Measurements from ENCODE around the gene CCDC61.

The CCDC61 gene

GRCh38 chr19:45994998-45995714 lies at the start of gene CCDC61:
Gene CCDC61 (plus strand): TSS chr19:45995467. CDS start chr19:46003019, 7,552 bp downstream.
- peak; percentile 100 for DNase-seq
- in situ Hi-C loops (cut with MboI; ENCODE audit: low pct_unique_long_range_greater_than_20kb, low sequenced_read_pairs), result no loop called here

DNA sequence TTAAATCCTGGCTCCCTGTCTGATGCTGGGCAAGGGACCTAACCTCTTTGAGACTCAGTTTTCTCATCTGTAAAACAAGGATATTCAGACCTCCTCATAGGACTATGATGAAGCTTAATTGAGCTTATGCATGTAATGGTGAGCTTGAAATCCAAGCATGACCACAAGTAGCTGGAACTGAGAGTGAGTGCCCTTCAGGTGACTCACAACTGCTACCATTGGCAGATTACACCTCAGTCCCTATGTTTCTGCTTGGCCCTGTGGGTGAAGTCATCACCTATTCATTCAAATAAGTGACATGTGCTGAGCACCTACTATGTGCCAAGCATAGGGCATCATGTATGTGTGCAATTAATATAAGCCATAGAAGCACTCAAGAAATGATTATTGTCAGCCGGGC lies 47.3 kb upstream of the CCDC61 start:
- DNase-seq, result no peak
- in situ Hi-C loops (cut with MboI; ENCODE audit: low pct_unique_long_range_greater_than_20kb, low sequenced_read_pairs), result no loop called here

- DNase-seq, result no peak
- in situ Hi-C loops (cut with MboI; ENCODE audit: low pct_unique_long_range_greater_than_20kb, low sequenced_read_pairs), result no loop called here
These were observed 43.0 kb upstream of the CCDC61 start for GRCh38 chr19:45952341-45952685.

GRCh38 chr19:45952686-45953505 lies 42.4 kb upstream of the CCDC61 start:
- DNase-seq, result peak; percentile 71
- in situ Hi-C loops (cut with MboI; ENCODE audit: low pct_unique_long_range_greater_than_20kb, low sequenced_read_pairs), result no loop called here

DNA sequence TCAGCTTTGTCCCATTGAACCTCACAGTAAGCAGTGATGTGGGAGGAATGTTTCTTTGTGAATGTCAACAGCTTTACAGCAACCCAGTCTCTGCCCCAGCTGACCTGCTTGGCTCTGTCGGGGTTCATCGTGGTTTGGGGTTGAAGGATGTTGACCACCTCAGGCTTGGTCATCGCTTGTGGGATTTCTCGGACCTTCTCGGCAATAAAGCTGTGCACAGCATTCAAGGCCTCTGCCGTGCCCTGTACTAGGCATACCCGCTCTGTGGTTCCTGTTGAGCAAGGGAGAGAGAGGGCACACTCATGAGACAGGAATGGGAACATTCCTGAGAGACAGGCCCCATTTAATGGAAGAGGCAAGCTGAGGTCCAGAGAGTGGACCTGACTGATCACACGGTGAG lies 41.6 kb upstream of the CCDC61 start:
- no peak for DNase-seq

GRCh38 chr19:45954156-45954555 lies 41.1 kb upstream of the CCDC61 start:
- no peak for DNase-seq
- in situ Hi-C loops (cut with MboI; ENCODE audit: low pct_unique_long_range_greater_than_20kb, low sequenced_read_pairs), result no loop called here

More for the DNA sequence above, 41.6 kb upstream of the CCDC61 start:
- in situ Hi-C loops (cut with MboI; ENCODE audit: low pct_unique_long_range_greater_than_20kb, low sequenced_read_pairs), result no loop called here

DNA sequence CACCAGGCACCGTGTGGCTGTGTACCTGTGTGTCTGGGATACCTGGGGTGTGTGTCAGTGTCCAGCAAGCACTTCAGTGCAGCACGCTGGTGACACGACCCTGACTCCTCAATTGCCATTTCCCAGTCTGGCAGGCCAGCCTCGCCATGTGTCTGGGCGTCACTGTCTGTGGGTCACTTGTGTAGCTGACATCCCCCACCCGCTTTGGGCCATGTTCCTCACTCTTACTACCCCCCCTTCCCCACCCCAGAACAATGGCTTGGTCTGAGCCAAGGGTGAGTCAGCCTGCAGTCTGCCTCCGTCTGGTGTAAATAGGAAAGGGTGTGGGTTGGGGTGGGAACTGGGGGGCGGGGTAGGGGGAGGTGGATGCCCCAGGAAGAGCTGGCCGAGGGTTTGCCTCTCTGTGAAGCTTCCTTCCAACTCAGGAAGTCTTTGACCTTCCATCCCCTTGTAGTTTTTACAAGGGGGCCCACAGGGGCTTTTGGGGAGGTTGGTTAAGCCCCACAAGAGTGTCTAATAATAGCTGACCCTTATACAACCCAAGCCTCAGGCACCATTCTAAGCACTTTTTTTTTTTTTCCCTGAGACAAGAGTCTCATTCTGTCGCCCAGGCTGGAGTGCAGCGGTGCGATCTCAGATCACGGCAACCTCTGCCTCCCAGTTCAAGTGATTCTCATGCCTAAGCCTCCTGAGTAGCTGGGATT lies 39.2 kb upstream of the CCDC61 start:
- no peak for DNase-seq
- in situ Hi-C loops (cut with MboI; ENCODE audit: low pct_unique_long_range_greater_than_20kb, low sequenced_read_pairs), result no loop called here

- in situ Hi-C loops (cut with MboI; ENCODE audit: low pct_unique_long_range_greater_than_20kb, low sequenced_read_pairs), result no loop called here
- DNase-seq, result no peak
These were observed 36.9 kb upstream of the CCDC61 start for GRCh38 chr19:45958320-45958719.

DNA sequence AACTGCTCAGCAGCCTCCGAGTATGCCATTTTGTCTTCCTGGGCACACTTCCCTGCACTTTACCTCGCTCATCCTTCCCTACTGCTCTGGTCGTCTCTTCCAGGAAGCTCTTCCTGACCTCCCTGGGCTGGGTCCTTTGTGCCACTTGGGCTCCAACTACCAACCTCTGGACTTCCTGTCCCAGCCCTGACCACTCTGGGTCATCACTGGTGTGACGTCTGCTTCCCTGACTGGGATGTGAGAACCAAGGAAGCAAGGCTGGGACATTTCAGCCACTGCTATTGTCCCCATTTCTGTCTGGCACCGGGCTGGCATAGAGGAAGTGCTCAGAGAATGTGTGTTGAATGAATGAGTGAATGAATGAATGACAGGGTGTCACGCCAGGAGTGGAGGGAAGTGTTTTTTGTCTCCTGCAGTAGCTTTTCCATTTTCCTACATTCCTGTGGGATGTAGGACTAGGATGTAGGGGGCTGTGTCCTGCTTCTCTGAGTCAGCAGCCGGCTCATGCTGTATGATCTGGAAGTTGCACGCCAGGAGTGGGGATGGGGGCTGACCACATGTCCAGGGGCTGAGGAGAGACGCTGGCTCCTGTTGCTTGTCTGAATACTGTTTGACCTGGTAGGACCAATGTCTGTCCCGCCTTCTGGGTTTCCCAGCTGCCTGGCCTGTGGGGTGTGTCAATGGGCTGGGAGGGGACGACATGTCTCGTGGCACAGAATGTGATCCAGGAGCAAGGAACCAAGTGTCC lies 36.3 kb upstream of the CCDC61 start:
- in situ Hi-C loops (cut with MboI; ENCODE audit: low pct_unique_long_range_greater_than_20kb, low sequenced_read_pairs), result no loop called here
- no peak for DNase-seq

GRCh38 chr19:45959517-45960025 lies 35.7 kb upstream of the CCDC61 start:
- DNase-seq, result no peak
- in situ Hi-C loops (cut with MboI; ENCODE audit: low pct_unique_long_range_greater_than_20kb, low sequenced_read_pairs), result no loop called here

DNA sequence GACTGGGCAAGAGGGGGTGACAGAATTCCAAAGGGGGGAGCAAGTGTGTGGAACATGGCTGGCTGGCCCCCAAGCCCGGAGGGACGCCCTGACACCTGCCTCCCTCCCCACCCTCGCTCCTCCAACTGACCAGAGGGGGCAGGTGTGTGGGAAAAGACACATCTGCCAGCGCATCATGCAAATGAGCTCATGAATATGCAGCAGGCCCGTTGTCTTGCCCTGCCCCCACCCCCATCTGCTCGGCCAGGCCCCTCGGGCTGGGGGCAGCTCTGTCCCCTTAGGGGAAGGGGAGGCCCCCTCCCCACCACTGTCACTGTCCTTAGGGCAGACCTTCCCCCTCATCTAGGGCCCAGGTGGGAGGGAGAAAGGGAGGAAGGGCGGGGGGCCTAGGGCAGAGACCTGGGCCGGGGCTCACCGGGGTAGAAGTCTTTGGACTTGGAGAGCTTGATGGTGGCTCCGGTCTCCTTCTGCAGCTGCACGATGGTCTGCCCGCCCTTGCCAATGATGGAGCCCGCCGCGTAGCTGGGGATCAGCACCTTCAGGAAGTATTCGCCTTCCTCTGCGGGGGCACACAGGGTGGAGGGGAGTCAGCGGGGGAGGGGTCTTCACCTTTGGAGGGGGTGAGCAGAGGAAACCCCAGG lies 34.6 kb upstream of the CCDC61 start:
- no peak for DNase-seq
- in situ Hi-C loops (cut with MboI; ENCODE audit: low pct_unique_long_range_greater_than_20kb, low sequenced_read_pairs), result no loop called here

DNA sequence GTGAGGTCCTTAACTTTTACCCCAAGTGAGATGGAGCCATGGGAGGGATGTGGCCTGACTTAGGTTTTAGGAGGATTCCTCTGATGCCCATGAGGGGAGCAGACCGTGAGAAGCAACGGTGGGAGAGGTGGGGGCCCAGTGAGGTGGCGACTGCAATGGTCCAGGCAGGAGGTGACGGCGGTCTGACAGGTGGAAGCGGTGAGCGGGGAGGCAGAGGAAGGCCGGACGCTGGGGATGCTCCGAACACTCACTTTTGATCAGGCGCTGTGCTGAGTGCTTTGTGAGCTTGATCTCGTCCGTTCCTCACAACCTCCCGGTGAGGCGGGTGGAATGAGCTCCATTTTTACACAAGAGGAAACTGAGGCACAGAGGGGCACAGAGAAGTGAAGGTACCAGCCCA lies 33.2 kb upstream of the CCDC61 start:
- in situ Hi-C loops (cut with MboI; ENCODE audit: low pct_unique_long_range_greater_than_20kb, low sequenced_read_pairs), result no loop called here
- DNase-seq, result no peak

DNA sequence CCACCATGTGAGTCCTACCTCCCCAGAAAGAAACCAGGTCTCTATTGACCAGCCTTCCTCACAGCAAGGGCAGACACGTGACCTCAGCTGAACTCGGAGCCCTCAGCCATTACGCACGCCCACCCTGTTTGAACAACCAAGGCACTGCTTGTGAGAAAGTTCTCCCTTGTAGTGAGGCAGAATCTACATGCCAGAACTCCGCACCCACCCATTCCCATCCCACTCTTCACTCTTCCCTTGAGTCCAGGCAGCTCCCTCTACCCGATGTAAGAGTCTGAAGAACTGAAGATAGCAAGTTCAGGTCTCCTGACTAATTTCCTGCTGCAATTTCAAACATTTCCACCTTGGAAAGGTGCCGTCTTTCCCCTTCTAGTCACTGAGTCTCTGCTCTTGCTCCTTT lies 28.0 kb upstream of the CCDC61 start:
- DNase-seq, result no peak
- in situ Hi-C loops (cut with MboI; ENCODE audit: low pct_unique_long_range_greater_than_20kb, low sequenced_read_pairs), result no loop called here

DNA sequence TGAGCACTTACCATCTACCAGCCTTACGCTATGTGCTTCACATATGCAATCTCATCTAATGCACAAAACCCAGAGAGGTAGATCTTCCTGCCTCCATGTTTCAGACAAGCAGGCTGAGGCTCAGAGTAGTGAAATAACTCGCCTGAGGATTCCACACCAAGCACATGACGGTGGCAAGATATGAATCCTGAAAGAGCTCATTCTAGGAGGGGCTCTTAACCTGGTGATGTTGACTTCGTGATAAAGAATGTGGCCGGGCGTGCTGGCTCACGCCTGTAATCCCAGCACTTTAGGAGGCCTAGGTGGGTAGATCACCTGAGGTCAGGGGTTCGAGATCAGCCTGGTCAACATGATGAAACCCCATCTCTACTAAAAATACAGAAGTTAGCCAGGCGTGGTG lies 26.6 kb upstream of the CCDC61 start:
- DNase-seq, result no peak
- in situ Hi-C loops (cut with MboI; ENCODE audit: low pct_unique_long_range_greater_than_20kb, low sequenced_read_pairs), result no loop called here

- no peak for DNase-seq
- in situ Hi-C loops (cut with MboI; ENCODE audit: low pct_unique_long_range_greater_than_20kb, low sequenced_read_pairs), result no loop called here
These were observed 25.6 kb upstream of the CCDC61 start for GRCh38 chr19:45969676-45970075.

- no peak for DNase-seq
- in situ Hi-C loops (cut with MboI; ENCODE audit: low pct_unique_long_range_greater_than_20kb, low sequenced_read_pairs), result no loop called here
These were observed 23.9 kb upstream of the CCDC61 start for GRCh38 chr19:45971260-45971902.

GRCh38 chr19:45972081-45972946 lies 23.0 kb upstream of the CCDC61 start:
- in situ Hi-C loops (cut with MboI; ENCODE audit: low pct_unique_long_range_greater_than_20kb, low sequenced_read_pairs), result no loop called here
- DNase-seq, result peak; percentile 30

Measured in KBM-7 (cell line).